NCI-H1417 treated with DMSO at 0.1 percent for 48 hours (cell line): ENCODE results near the gene AKT3.

Source experiments
- DNase-seq: peaks from one replicate; lab custom pipeline; 2025; lab: John Stamatoyannopoulos, UW

Gene AKT3

DNA sequence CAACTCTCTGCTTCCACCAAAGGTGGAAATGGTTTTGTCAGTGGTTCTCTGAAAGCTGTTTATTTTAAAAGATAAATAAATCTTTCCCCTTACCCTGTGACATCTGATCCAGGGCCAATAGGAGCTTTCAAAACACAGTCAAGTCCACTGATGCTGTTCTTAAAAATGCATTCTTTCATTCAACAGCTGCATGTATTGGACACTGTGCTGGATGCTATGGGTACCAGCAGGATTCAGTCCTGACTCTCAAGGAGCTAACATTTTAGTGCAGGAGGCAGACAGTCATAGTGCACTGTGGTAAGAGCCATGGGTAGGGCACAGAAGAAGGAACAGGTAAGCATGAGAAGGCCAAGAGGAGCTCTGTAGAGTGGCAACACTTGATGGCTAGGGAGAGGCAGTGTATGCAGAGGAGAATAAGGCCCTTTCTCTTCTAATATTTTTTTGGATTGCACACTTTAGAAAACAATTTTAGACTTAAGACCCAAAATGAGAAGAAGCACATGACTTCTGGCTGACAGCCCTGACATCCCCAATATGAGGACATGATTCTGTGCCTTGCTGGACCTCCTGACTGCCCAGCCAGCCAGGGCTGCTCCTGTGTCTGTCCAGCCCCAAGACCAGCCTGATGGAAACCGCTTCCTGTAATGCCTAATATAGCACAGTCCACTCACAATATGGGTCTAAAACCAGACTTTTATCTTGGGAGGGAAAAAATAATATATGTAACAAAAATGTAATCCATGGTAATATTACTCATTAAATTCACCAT, 386.9 kb downstream of the AKT3 start:
- no peak for DNase-seq

DNA sequence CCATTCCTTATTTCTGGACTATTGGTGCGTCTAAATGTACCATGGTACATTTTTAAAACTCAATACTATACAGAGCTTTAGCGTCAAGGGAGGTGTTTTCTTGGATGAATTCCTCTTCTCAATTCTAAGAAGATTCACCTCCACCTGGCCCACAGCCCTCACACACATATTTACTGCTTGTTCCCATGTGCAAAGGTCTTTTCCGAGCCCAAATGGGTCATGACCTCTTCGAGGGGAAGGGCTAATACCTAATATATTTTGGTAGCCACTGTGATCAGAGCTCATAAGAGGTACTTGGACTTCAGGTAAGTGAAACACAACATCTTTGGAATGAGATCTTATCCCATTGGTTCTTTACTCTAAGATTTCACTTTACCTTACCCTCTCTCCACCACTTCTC, 388.3 kb downstream of the AKT3 start:
- no peak for DNase-seq

- DNase-seq = no peak
Observed at GRCh38 chr1:243459059-243459458, 391.0 kb downstream of the AKT3 start.

DNA sequence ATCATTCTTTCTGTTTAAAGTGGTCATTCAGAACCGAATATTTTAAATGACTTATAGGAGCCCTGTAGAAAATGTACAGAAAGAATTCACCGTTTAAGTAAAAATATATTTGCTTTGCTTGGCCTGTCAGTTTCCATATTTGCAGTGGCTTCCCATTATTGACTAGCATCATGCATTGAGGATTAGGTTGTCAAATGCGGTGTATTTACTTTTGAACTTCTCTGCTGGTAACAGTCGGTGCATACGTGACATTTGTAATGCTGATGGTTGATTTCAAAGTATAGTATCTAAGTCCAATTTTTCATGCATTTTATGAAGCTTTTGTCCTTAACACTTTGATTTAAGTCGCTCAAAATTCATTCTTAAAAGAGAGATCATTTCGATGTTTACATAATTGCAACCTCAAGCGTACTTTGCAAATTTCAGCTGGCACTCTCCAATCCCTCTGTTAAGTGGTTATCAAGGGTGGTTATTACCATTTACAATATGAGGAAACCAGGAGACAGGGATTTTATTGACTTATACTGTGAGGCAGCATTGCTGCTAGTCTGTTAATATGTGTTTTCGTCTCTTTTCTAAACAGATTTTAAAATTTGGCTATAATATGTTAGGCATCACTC, 392.6 kb downstream of the AKT3 start:
- DNase-seq = peak; percentile 47

GRCh38 chr1:243455760-243456651, 394.0 kb downstream of the AKT3 start:
- DNase-seq = no peak

DNA sequence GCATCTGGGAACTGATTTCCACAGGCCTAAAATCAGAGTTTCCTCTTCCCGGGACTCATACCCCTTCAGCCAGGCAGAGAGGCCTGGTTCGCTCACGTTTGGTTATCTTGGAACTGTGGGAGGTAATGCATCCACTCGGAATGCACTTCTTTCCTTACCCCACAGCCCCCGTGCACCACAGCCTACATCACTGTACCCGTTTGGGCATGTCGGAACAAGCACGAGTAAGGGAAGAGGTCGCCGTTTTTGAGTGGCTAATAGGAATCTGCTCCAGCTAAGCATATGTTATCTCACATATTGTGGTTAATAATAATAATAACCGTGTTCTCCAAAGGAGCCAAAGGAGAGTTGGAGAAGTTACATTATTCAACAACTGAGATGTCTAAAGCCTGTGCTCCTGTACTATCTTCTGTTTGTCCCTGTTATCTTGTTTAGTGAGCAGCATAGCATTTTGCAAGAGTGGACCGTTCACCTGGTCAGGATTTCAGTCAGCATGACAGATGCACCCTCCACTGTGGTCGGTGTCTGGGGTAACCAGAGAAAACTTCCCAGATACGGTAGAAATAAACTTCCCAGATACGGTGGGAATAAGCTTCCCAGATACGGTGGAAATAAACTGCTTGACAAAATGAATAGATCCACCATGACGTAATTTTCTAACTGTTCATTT, 395.6 kb downstream of the AKT3 start:
- no peak for DNase-seq

GRCh38 chr1:243452092-243452491, 398.0 kb downstream of the AKT3 start:
- DNase-seq = no peak

- DNase-seq = no peak
Observed at GRCh38 chr1:243449373-243449772, 400.7 kb downstream of the AKT3 start.

- no peak for DNase-seq
Observed at GRCh38 chr1:243447844-243448243, 402.2 kb downstream of the AKT3 start.

DNA sequence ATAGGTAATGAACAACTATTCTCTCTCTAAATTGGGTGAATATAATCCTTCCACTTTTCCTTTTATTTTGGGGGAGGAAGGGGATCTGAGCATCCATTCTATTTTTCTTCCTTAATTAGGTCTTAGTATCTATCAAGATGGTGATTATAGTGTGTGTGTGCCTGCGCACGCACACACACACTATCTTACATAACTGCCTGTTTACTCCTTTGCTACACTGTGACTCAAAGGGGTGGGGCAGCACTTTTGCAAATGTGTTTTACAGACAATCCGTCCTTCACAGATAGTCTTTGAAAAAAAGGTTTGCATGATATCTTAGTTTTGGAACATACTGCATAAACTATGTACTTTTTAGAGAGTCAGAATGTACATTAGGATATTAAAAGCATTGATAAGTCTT, 402.7 kb downstream of the AKT3 start:
- DNase-seq = no peak

DNA sequence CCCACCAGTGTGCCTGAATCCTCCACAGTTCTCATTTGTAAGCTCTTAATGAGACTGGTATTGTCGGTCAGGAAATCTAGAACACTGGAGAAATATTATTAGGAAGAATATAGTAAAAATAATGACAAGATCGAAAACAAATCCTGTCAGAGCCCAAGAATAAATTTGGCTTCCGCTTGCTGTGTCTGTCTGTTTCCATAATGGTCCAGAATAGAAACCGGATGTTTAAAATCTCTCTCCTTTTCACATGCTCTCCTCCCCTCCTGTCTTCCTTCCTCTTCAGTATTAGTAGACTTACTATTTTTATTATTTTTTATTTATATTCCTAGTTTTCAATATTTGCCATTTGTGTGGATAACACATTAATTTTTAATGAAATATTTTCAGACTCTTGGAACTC, 406.5 kb downstream of the AKT3 start:
- no peak for DNase-seq

GRCh38 chr1:243441601-243442000, 408.4 kb downstream of the AKT3 start:
- no peak for DNase-seq

DNA sequence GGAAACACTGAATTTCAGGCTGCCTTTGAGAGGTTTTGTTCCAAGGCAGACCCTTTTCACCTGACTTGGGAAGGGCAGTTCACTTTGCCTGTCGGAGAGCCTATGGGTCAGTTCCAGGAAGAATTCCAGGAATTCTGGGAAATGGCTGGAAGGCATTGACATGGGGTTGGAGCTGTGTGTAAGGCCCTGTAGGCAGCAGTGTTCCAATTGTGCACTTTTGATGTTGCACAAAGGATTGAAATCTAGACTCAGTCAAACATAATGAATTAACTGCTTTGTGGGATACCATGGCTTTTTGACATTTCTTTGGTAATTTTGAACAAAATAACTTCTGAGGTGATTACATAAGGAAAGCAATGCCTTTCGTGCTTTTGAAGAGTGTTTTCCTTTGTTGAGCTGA, 409.6 kb downstream of the AKT3 start:
- DNase-seq = no peak

- DNase-seq = no peak
Observed at GRCh38 chr1:243438815-243439214, 411.2 kb downstream of the AKT3 start.
